ENCODE data around the gene MYPOP.

MYPOP gene

GRCh38 chr19:45901912-45902650 lies at the start of gene MYPOP:
Gene MYPOP, minus strand, starts transcription at chr19:45902613. Its CDS starts 840 bp downstream, at chr19:45901773.
- no peak for DNase-seq (ENCODE audit: low spot score)

GRCh38 chr19:45947926-45948325 lies 45.5 kb upstream of the MYPOP start:
- DNase-seq (ENCODE audit: low spot score) = peak; percentile 56

GRCh38 chr19:45940515-45940805 lies 38.0 kb upstream of the MYPOP start:
- DNase-seq (ENCODE audit: low spot score) = no peak

GRCh38 chr19:45939792-45940514 lies 37.5 kb upstream of the MYPOP start:
- no peak for DNase-seq (ENCODE audit: low spot score)

GRCh38 chr19:45938733-45939319 lies 36.4 kb upstream of the MYPOP start:
- peak; percentile 50 for DNase-seq (ENCODE audit: low spot score)

- no peak for DNase-seq (ENCODE audit: low spot score)
Measured at GRCh38 chr19:45935267-45935666, 32.9 kb upstream of the MYPOP start.

- DNase-seq (ENCODE audit: low spot score) = no peak
Measured at GRCh38 chr19:45934551-45935230, 32.3 kb upstream of the MYPOP start.

GRCh38 chr19:45933759-45934158 lies 31.3 kb upstream of the MYPOP start:
- DNase-seq (ENCODE audit: low spot score) = no peak

- no peak for DNase-seq (ENCODE audit: low spot score)
Measured at GRCh38 chr19:45931055-45931454, 28.6 kb upstream of the MYPOP start.

- DNase-seq (ENCODE audit: low spot score) = no peak
Measured at GRCh38 chr19:45929247-45929646, 26.8 kb upstream of the MYPOP start.

- DNase-seq (ENCODE audit: low spot score) = peak; percentile 95
Measured at GRCh38 chr19:45927565-45928261, 25.3 kb upstream of the MYPOP start.

GRCh38 chr19:45924891-45925447 lies 22.6 kb upstream of the MYPOP start:
- no peak for DNase-seq (ENCODE audit: low spot score)

- no peak for DNase-seq (ENCODE audit: low spot score)
Measured at GRCh38 chr19:45922281-45922680, 19.9 kb upstream of the MYPOP start.

- no peak for DNase-seq (ENCODE audit: low spot score)
Measured at GRCh38 chr19:45920458-45920857, 18.0 kb upstream of the MYPOP start.

- no peak for DNase-seq (ENCODE audit: low spot score)
Measured at GRCh38 chr19:45919678-45920077, 17.3 kb upstream of the MYPOP start.

GRCh38 chr19:45918721-45919120 lies 16.3 kb upstream of the MYPOP start:
- no peak for DNase-seq (ENCODE audit: low spot score)

GRCh38 chr19:45917421-45918091 lies 15.1 kb upstream of the MYPOP start:
- DNase-seq (ENCODE audit: low spot score) = no peak

GRCh38 chr19:45913874-45914830 lies 11.7 kb upstream of the MYPOP start, which contains the start of gene NANOS2:
Gene NANOS2, minus strand, starts transcription at chr19:45914778. Its CDS starts 85 bp downstream, at chr19:45914693.
- no peak for DNase-seq (ENCODE audit: low spot score)

GRCh38 chr19:45911291-45911690 lies 8.9 kb upstream of the MYPOP start:
- DNase-seq (ENCODE audit: low spot score) = no peak

- DNase-seq (ENCODE audit: low spot score) = no peak
Measured at GRCh38 chr19:45908956-45909355, 6.5 kb upstream of the MYPOP start.

Measured in RKO (cell line).